ENCODE data around the gene EMC9.

DNA sequence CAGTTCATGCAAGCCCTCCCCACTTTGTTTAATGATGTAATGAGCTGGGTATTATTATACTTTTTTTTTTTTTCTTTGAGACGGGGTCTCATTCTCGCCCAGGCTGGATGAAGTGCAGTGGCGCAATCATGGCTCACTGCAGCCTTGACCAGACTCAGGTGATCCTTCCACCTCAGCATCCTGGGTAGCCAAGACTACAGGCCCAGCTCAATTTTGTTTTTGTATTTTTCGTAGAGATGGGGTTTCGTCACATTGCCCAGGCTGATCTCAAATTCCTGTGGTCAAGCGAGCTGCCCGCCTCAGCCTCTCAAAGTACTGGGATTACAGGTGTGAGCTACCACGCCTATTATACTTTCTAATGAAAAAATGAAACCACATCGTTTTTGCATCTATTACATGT is 31.3 kb downstream of the EMC9 start:
- TF ChIP-seq, protein P1, sequence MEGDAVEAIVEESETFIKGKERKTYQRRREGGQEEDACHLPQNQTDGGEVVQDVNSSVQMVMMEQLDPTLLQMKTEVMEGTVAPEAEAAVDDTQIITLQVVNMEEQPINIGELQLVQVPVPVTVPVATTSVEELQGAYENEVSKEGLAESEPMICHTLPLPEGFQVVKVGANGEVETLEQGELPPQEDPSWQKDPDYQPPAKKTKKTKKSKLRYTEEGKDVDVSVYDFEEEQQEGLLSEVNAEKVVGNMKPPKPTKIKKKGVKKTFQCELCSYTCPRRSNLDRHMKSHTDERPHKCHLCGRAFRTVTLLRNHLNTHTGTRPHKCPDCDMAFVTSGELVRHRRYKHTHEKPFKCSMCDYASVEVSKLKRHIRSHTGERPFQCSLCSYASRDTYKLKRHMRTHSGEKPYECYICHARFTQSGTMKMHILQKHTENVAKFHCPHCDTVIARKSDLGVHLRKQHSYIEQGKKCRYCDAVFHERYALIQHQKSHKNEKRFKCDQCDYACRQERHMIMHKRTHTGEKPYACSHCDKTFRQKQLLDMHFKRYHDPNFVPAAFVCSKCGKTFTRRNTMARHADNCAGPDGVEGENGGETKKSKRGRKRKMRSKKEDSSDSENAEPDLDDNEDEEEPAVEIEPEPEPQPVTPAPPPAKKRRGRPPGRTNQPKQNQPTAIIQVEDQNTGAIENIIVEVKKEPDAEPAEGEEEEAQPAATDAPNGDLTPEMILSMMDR (IDR thresholded peaks at IDR 0.05; ENCODE audit: low read depth, low read length, poor library complexity, severe bottlenecking) = no peak
- TF ChIP-seq EZH2phosphoT487 (IDR thresholded peaks at IDR 0.05; ENCODE audit: borderline replicate concordance, low read length) = no peak

Data from DOHH2 (cell line).